ENCODE measurements around the gene KSR2. TPM values are rescaled to one million over a fixed set of nuclear protein-coding genes. Genes with fewer than 3 reads are reported as not detected.

The KSR2 gene
- total and polyA plus RNA-seq, 10 of the 15 experiments (the other 5 are each of a cell fraction or from before 2014, with no cell fraction given) = under 0.01 to 1.5 (median 0.01) TPM; not detected in 3

- no peak overlapping the region for H3K9ac ChIP-seq (ENCODE audit: control insufficient read depth, insufficient read depth, low read length)
- ChIA-PET SMC1A (ENCODE audit: uncharacterized antibody, unreplicated experiment) (interaction anchor here (0.7 kb wide), 1 partner anchor 11 kb away, joined by 3 read pairs; no protein-coding TSS in a partner anchor), CTCF (no interaction called here), POLR2A (no interaction called here), RAD21 (ENCODE audit: unreplicated experiment) (no interaction called here)
- H3K4me2 ChIP-seq (ENCODE audit: control insufficient read depth, insufficient read depth) = no peak overlapping the region
- no peaks in the 10 kb centered on the region for H3K79me2 ChIP-seq (ENCODE audit: control insufficient read depth, insufficient read depth, low read length)
- no peaks in the 10 kb centered on the region for H3K36me3 ChIP-seq (ENCODE audit: control insufficient read depth in 2 of 2, insufficient read depth in 2 of 2, low read length in 1 of 2)
- ATAC-seq (no peak), FAIRE-seq (no peak), DNase-seq (ENCODE audit: low read depth, low spot score) (no peak)
- intact Hi-C loops (cut with micrococcal nuclease; ENCODE audit: unreplicated experiment) = no loop called here
- no peak overlapping the region for H2AFZ ChIP-seq (ENCODE audit: control insufficient read depth, low read depth, low read length)
- 14% methylated on average over 6 of the region's 6 CpGs for WGBS (ENCODE audit: insufficient coverage, insufficient replicate concordance, low lambda C conversion rate, missing lambda C conversion rate)
- no peaks in the 10 kb centered on the region; a peak in 1 of 4 replicates for H3K27me3 ChIP-seq (replicated peaks in 1 of 2; ENCODE audit: control insufficient read depth in 2 of 2, insufficient read depth in 2 of 2, low read length in 1 of 2)
- TF ChIP-seq TCF7 (IDR thresholded peaks at IDR 0.05; ENCODE audit: borderline replicate concordance) (no peak), EZH2 (IDR thresholded peaks at IDR 0.05; ENCODE audit: borderline replicate concordance, control insufficient read depth, low read depth, low read length) (no peak), HDGF (IDR thresholded peaks at IDR 0.05) (no peak), USF1 (IDR thresholded peaks at IDR 0.05; ENCODE audit: borderline replicate concordance, extremely low read length, insufficient read depth, low read depth, low read length) (no peak), ZNF274 (IDR thresholded peaks at IDR 0.05; ENCODE audit: insufficient read depth, insufficient read length) (no peak), ESRRA (IDR thresholded peaks at IDR 0.05; ENCODE audit: low read length) (no peak), CHD1 (IDR thresholded peaks at IDR 0.05; ENCODE audit: low read depth, low read length) (no peak), NFYA (IDR thresholded peaks at IDR 0.05; ENCODE audit: borderline replicate concordance, low read depth, low read length) (no peak), SMAD1 (IDR thresholded peaks at IDR 0.05; ENCODE audit: low read depth, partially characterized antibody) (no peak), ATF7 (IDR thresholded peaks at IDR 0.05; ENCODE audit: low read depth) (no peak), SREBF1 (IDR thresholded peaks at IDR 0.05; ENCODE audit: low read length) (no peak), KDM1A (IDR thresholded peaks at IDR 0.05; ENCODE audit: borderline replicate concordance) (no peak), MTA3 (IDR thresholded peaks at IDR 0.05; ENCODE audit: borderline replicate concordance, low read length) (no peak), MXI1 (IDR thresholded peaks at IDR 0.05; ENCODE audit: low read depth, low read length) (no peak), MEF2A (IDR thresholded peaks at IDR 0.05; ENCODE audit: insufficient read depth, low read depth, low read length) (no peak), NFIC (IDR thresholded peaks at IDR 0.05; ENCODE audit: low read depth, low read length) (no peak)
- BruUV-seq (replicated peaks) = no TSS peak
- H3K4me3 ChIP-seq = no peak overlapping the region
- no peaks in the 10 kb centered on the region for H3K9me3 ChIP-seq (replicated peaks; ENCODE audit: control insufficient read depth, insufficient read depth, low read length)
- H3K4me1 ChIP-seq (ENCODE audit: control insufficient read depth, insufficient read depth, low read length) = no peaks in the 10 kb centered on the region
- H3K27ac ChIP-seq (ENCODE audit: control insufficient read depth, insufficient read depth) = no peak overlapping the region
- no peaks in the 10 kb centered on the region for H4K20me1 ChIP-seq (ENCODE audit: control insufficient read depth, insufficient read depth)
- in situ Hi-C loops (cut with MboI) = no loop called here
Observed at GRCh38 chr12:117430246-117430645, 538.5 kb downstream of the KSR2 start.

Data from GM12878 (cell line).